Measurements from ENCODE around the gene ACKR2.

DNA sequence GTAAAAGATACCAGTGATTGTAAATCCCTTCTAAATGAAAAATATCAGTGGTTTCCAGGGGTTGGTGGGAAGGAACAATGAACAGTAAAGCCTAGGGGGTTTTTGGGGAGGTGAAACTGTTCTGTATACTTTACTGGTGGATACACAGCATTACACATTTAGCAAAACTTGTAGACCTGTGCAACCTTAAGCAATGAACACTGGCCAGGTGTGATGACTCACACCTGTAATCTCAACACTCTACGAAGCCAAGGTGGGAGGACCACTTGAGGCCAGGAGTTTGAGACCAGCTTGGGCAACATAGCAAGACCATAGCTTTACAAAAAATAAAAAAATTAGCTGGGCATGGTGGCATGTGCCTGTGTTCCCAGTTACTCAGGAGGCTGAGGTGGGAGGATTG is 38.0 kb upstream of the ACKR2 start:
- TF ChIP-seq, protein P1, sequence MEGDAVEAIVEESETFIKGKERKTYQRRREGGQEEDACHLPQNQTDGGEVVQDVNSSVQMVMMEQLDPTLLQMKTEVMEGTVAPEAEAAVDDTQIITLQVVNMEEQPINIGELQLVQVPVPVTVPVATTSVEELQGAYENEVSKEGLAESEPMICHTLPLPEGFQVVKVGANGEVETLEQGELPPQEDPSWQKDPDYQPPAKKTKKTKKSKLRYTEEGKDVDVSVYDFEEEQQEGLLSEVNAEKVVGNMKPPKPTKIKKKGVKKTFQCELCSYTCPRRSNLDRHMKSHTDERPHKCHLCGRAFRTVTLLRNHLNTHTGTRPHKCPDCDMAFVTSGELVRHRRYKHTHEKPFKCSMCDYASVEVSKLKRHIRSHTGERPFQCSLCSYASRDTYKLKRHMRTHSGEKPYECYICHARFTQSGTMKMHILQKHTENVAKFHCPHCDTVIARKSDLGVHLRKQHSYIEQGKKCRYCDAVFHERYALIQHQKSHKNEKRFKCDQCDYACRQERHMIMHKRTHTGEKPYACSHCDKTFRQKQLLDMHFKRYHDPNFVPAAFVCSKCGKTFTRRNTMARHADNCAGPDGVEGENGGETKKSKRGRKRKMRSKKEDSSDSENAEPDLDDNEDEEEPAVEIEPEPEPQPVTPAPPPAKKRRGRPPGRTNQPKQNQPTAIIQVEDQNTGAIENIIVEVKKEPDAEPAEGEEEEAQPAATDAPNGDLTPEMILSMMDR (IDR thresholded peaks at IDR 0.05) = no peak
- TF ChIP-seq POLR2A (IDR thresholded peaks at IDR 0.05) (no peak), EP300 (IDR thresholded peaks at IDR 0.05) (no peak), POLR2AphosphoS5 (IDR thresholded peaks at IDR 0.05) (no peak)

Data from suprapubic skin (tissue), 4 donors.